HG02885 (cell line): ENCODE measurements around the gene CDK5.

Experiments
- ATAC-seq: cut with Tn5 transposase; IDR thresholded peaks from one replicate; pipeline ENCODE4 v1.9.1; 2021; ENCODE audit warnings: mild to moderate bottlenecking; ENCODE audit not compliant: unreplicated experiment, poor library complexity

Gene CDK5

DNA sequence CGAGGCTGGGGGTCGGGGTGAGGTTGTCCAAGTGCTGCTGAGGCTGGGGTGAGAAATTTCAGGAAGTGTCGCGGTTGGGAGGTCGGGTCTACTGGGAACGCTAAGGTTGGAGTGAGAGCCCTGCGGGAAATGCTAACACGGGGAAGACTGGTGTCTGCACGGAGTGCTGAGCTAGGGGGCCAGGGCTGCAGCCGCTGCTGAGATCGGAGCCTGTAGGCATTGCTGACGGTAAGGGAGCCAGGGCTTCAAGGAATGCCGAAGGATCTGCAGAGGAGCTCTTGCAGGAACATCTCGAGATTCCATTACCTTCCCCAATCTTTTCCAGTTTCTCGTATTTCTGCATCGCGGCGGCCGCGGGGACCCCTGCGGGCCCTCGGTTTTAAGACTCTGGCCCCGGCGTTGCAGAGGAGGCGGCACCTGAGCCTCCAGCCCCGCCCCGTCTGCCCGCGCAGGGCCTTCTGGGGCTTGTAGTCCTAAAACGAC lies at the start of gene CDK5:
TSS of gene CDK5 (minus strand) at position 392 of the 483 bp plus-strand sequence. CDS start at position 343, 49 bp downstream.
- ATAC-seq = peak; percentile 9

GRCh38 chr7:151104411-151105235 lies 46.9 kb upstream of the CDK5 start:
- no peak for ATAC-seq

GRCh38 chr7:151103973-151104372 lies 46.3 kb upstream of the CDK5 start:
- ATAC-seq = no peak

- no peak for ATAC-seq
Observed at GRCh38 chr7:151102991-151103390, 45.3 kb upstream of the CDK5 start.

DNA sequence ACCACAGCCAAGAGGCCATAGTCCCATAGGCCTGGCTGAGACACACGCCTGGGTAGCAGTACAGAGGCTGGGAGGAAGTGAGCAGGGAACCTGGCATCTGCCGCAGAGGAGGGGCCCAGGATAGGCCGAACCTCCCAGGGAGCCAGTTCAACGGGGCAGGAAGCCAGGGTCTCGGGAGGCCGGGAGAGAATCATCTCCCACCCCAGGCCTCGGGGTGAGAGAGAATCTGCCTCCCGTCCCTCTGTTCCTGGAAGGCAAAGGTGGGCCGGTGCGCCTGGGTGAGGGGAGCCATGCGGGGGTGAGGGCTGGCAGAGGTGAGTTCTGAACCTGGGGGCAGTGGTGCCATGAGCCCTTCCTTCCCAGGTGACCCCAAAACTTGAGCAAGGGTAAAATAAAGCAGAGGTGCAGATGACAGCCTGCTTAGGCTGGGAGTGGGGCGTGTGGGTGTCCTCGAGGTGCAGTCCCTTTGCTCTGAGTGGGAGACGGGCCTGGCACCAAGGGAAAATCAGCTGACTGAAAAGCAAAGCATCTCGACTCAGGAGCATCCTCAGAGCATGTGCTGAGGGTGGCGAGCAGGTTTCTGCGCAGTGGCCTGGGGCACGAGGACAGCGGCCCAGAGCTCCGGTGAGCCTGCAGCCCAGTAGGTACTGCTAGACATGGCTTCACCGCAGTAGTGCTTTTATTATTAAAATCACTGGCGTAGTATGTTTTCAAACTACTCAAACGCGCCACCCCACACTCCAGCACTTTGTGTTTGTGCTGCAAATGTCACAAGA lies 44.1 kb upstream of the CDK5 start:
- no peak for ATAC-seq

DNA sequence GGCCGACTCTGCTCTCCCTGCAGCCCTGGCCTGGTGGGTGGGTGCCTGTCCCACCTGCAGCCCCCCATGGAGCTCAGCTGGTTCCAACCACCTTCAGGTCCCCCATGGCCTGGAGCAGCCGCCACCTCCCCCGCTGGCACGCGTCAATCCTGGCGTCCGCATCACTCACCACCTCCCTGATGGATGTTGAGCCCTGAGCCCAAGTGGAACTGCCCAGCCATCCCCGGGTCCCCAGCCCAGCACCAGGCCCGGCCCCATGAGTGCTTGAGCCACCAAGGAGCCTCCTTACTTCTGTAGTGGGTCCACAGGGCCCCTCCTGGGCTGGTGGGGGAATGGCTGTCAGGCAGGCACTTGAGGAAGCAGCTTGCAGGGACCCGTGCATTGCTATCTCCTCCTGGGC lies 43.2 kb upstream of the CDK5 start:
- no peak for ATAC-seq

- no peak for ATAC-seq
Observed at GRCh38 chr7:151099486-151100211, 42.0 kb upstream of the CDK5 start.

- ATAC-seq = no peak
Observed at GRCh38 chr7:151095828-151096475, 38.3 kb upstream of the CDK5 start.

- ATAC-seq = no peak
Observed at GRCh38 chr7:151095123-151095797, 37.6 kb upstream of the CDK5 start.

DNA sequence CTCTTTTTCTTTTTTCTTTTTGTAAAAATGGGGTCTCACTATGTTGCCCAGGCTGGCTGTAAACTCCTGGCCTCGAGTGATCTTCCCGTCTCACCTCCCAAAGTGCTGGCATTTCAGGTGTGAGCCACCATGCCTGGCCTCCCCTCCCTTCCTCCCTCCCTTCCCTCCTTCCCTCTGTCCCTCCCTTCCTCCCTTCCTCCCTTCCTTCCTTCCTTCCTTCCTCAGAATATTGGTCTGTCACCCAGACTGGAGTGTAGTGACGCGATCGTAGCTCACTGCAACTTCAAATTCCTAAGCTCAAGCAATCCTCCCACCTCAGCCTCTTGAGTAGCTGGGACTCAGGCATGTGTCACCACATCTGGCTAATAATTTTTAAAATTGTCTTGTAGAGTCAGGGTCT lies 37.0 kb upstream of the CDK5 start:
- no peak for ATAC-seq

DNA sequence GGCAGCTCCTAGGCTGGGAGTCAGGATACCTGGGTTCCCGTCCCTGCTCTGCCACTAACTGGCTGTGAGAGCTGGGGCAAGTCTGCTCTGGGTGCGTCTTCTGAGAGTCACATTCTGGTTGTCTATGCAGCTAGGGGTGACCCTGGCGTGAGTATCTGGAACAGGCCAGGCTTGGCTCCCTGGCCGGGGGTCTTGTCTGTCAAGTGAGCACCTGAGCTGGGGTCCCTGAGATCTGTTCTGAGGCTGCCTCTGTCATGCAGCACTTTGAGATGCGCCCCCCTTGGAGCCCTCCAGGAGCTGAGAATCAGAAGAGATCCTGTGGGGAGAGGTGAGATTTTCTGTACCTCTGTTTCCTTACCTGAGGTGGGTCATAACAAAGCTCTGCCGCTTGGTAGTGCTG lies 36.1 kb upstream of the CDK5 start:
- no peak for ATAC-seq

- no peak for ATAC-seq
Observed at GRCh38 chr7:151091988-151092387, 34.3 kb upstream of the CDK5 start.

DNA sequence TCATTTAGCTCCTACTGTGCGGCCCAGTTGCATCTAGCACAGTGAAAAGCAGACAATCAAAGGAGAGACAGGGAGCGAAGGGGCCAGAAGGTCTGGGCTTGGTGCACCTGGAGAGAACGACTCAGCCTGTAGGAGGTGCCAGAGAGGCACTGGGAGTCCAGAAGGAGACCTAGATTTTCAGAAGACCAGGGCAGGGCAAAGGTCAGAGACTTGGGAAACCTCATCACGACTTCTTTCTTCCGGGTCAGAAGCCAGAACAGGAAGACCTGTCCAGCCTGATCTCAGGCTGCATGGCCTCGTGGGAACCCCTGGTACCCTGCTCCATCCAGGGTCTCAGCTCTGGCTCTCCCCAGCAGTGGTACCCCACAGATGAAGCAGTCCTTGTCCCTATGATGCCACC lies 33.7 kb upstream of the CDK5 start:
- no peak for ATAC-seq

DNA sequence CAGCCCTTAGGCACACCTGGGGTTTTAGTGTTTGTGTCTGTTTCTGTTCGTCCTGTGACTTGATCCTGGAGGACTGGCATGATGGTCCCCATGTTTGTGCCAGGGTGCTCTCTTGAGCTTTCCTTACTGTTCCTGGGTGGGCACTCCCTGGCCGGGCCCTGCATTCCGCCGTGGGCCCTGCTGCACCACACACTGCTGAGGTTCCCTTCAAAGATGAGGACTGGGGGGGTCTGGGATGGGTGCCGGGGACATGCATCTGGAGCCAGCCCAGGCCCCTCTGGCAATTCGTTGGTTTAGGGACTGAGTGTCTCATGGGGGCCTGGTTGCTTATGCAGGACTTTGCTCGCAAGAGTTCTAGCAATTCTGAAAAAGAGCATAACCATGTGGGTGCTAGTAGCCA lies 33.3 kb upstream of the CDK5 start:
- ATAC-seq = no peak

GRCh38 chr7:151089893-151090730 lies 32.4 kb upstream of the CDK5 start:
- ATAC-seq = no peak

DNA sequence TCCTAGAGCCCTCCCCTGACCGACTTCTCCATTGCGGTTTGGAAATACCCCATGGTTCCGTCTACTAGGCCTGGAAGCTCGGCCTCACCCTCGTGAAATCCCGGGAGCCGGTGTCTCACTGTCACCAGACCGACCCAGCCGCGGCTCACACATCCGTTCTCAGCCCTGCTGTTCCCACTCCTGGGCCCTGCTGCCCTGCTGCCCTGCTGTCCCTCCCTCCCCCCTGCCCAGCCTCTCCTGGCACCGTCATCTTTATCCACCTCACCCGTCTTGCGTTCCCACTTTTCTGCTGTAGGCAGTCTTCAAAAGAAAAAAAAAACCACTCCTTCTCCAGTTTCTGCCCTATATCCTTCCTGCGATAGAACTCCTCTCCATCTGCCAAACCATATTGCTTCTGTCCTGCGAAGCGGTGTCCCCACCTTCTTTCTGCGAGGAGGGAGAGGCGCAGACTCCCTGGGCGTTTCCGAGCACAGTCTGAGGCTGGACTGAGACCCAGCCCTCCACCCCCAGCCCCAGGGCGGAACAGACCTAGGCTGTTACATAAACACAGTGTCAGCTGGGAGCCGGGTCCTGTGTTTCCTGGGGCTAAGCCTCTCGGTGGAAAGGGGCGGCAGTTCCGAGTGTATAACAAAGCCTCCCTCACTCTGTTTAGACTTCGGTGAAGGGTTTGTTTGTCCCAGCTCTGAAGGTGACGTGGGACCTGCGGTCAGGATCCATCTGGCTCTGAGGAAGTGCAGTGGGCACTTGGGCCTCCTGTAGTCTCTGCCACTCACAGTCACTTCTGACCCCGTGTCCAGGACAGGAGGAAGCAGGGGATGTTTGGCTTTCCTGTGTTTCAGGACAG lies 31.4 kb upstream of the CDK5 start:
- ATAC-seq = no peak

- no peak for ATAC-seq
Observed at GRCh38 chr7:151088019-151088855, 30.5 kb upstream of the CDK5 start.
